ENCODE data around the gene FRMD5. TPM values are rescaled to one million over a fixed set of nuclear protein-coding genes. Genes with fewer than 3 reads are reported as not detected.
A peak's percentile ranks its signal among the peaks of the same experiment; 100 is the strongest.

Gene FRMD5
- polyA plus RNA-seq, 2 of the 4 experiments (the other 2 are of a cell fraction) = 2.5 to 3.6 TPM

- no peak overlapping the region for H3K27ac ChIP-seq
- 85% methylated on average over 5 of the region's 5 CpGs for WGBS (ENCODE audit: missing lambda C conversion rate)
- TF ChIP-seq GATA3 (IDR thresholded peaks at IDR 0.05; ENCODE audit: borderline replicate concordance) (no peak), EP300 (IDR thresholded peaks at IDR 0.05) (no peak)
- H3K4me2 ChIP-seq = no peak overlapping the region
- ATAC-seq (no peak), DNase-seq (ENCODE audit: low read depth in 1 of 2, low spot score in 1 of 2) (no peak), FAIRE-seq (no peak)
- H3K4me3 ChIP-seq = no peak overlapping the region
- no peaks in the 10 kb centered on the region for H3K9me3 ChIP-seq
- ChIA-PET CTCF (interaction anchor here (1.5 to 1.6 kb wide), 3 partner anchors 15 to 16 kb away, joined by 4 to 5 read pairs (median 4); no protein-coding TSS in a partner anchor), POLR2A (no interaction called here)
- no peaks in the 10 kb centered on the region for H3K4me1 ChIP-seq
Measured at GRCh38 chr15:43887901-43888300, 307.2 kb downstream of the FRMD5 start.

DNA sequence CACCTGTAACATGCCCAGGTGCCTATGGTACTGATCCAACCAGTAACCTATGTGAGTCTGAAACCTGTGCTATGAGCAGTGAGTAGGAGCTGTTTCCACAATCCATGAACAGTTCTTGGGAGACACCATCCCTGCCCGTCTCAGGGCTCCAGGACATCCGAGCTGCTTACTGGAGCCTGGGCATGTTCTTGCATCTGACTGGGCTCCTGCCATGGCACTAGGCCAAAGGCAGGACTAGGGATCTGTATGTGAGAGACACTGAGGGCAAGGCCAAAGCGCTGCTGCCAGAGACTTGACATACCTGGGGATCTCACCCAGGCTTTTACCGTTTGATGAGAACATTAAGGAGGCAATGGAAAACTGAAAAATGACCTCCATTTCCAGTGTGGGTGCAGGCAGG, 308.5 kb downstream of the FRMD5 start:
- Histone ChIP-seq H3K27ac (no peak overlapping the region), H3K9me3 (no peaks in the 10 kb centered on the region), H3K4me3 (no peak overlapping the region), H3K4me2 (no peak overlapping the region), H3K4me1 (no peaks in the 10 kb centered on the region)
- WGBS (ENCODE audit: missing lambda C conversion rate) = no CpG with 5 or more reads among the region's 4 CpGs
- FAIRE-seq = no peak
- ChIA-PET POLR2A (no interaction called here), CTCF (interaction anchor here (0.9 to 1.6 kb wide), 3 partner anchors 14 to 615 kb away, joined by 3 to 7 read pairs (median 4); no protein-coding TSS in a partner anchor)
- ATAC-seq = no peak
- TF ChIP-seq BHLHE40 (IDR thresholded peaks at IDR 0.05; ENCODE audit: low read depth, low read length) (no peak), RNF2 (IDR thresholded peaks at IDR 0.05; ENCODE audit: borderline replicate concordance, low read depth) (no peak), KDM1A (IDR thresholded peaks at IDR 0.05; ENCODE audit: low read depth) (no peak), NPAS2 (CRISPR knock-in tag; IDR thresholded peaks at IDR 0.05; ENCODE audit: borderline replicate concordance) (no peak), MAZ (IDR thresholded peaks at IDR 0.05; ENCODE audit: borderline replicate concordance, low read depth, low read length) (no peak), GATA3 (IDR thresholded peaks at IDR 0.05; ENCODE audit: borderline replicate concordance) (no peak), TFCP2L1 (CRISPR knock-in tag; IDR thresholded peaks at IDR 0.05) (no peak), HES2 (IDR thresholded peaks at IDR 0.05) (no peak), ZSCAN20 (CRISPR knock-in tag; IDR thresholded peaks at IDR 0.05) (no peak), POLR2AphosphoS2 (conservative IDR thresholded peaks at IDR 0.05; ENCODE audit: low read length) (no peak), CEBPB (IDR thresholded peaks at IDR 0.05) (no peak)
- no peak for DNase-seq (ENCODE audit: low read depth in 1 of 2, low spot score in 1 of 2)

- DNase-seq (ENCODE audit: low read depth in 1 of 2, low spot score in 1 of 2) (no peak), FAIRE-seq (no peak), ATAC-seq (no peak)
- Histone ChIP-seq H3K27ac (no peak overlapping the region), H3K4me3 (no peak overlapping the region), H3K4me2 (no peak overlapping the region), H3K4me1 (no peaks in the 10 kb centered on the region), H3K9me3 (no peaks in the 10 kb centered on the region)
- ChIA-PET POLR2A (no interaction called here), CTCF (interaction anchor here (1.0 to 2.5 kb wide), 4 partner anchors 10 to 20 kb away, joined by 4 to 6 read pairs (median 5); no protein-coding TSS in a partner anchor)
- 92% methylated on average over 3 of the region's 3 CpGs for WGBS (ENCODE audit: missing lambda C conversion rate)
- TF ChIP-seq CHD2 (IDR thresholded peaks at IDR 0.05; ENCODE audit: low read length, partially characterized antibody) = no peak
- no peak for TF ChIP-seq ZNF302 (CRISPR knock-in tag; IDR thresholded peaks at IDR 0.05)
- no peak for TF ChIP-seq EP300 (IDR thresholded peaks at IDR 0.05)
- TF ChIP-seq ZFP36 (IDR thresholded peaks at IDR 0.05; ENCODE audit: borderline replicate concordance, partially characterized antibody) = no peak
- TF ChIP-seq CBX2 (IDR thresholded peaks at IDR 0.05; ENCODE audit: borderline replicate concordance, low read depth) = no peak
- TF ChIP-seq MAZ (IDR thresholded peaks at IDR 0.05; ENCODE audit: borderline replicate concordance, low read depth, low read length) = no peak
- TF ChIP-seq HOXA7 (CRISPR knock-in tag; IDR thresholded peaks at IDR 0.05) = no peak
- no peak for TF ChIP-seq POLR2AphosphoS2 (conservative IDR thresholded peaks at IDR 0.05; ENCODE audit: low read length)
- TF ChIP-seq SREBF2 (IDR thresholded peaks at IDR 0.05) = no peak
Measured at GRCh38 chr15:43883571-43883970, 311.5 kb downstream of the FRMD5 start.

DNA sequence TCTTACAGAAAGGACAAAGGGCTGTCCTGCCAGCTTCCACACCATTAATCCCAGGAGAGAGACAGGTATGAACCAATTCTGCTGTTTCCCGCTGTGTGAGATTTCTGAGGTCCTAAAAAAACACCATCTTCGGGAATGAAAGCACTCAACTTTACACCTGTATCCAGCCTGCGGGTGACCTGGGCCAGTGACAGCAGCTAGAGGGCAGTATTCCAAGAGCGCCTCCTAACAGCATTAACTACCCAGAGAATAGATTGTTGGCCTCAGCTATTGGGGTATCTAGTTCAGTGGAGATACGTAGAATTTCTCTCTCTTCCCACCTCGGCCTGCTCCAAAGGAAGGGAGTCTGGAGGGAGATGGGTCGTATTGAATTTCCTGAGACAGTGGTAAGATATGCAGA, 313.1 kb downstream of the FRMD5 start:
- ATAC-seq (peak in 1 of 2 experiments; percentile 69; a peak in 3 of 6 replicates), DNase-seq (ENCODE audit: low read depth in 1 of 2, low spot score in 1 of 2) (no peak), FAIRE-seq (no peak)
- H3K9me3 ChIP-seq = no peaks in the 10 kb centered on the region
- WGBS (ENCODE audit: missing lambda C conversion rate) = 85% methylated on average over 7 of the region's 7 CpGs
- POLR2A ChIA-PET = no interaction called here
- H3K27ac ChIP-seq = no peak overlapping the region
- H3K4me3 ChIP-seq = no peak overlapping the region
- no peaks in the 10 kb centered on the region for H3K4me1 ChIP-seq
- TF ChIP-seq CTCF (IDR thresholded peaks at IDR 0.05) (peak; percentile 40; the same call in 2 of the 3 replicates), MAZ (IDR thresholded peaks at IDR 0.05; ENCODE audit: borderline replicate concordance, low read depth, low read length) (no peak), SMC3 (IDR thresholded peaks at IDR 0.05) (0 out of 3 replicates have a peak, but pooled peaks have one; percentile 12), SREBF2 (IDR thresholded peaks at IDR 0.05) (no peak), RAD21 (conservative IDR thresholded peaks at IDR 0.05 in 1 of 2, IDR thresholded peaks at IDR 0.05 in 1 of 2) (0 out of 5 replicates have a peak, but pooled peaks of 1 of the 2 experiments have one; percentile 12), NPAS2 (CRISPR knock-in tag; IDR thresholded peaks at IDR 0.05; ENCODE audit: borderline replicate concordance) (no peak)
- no peak overlapping the region for H3K4me2 ChIP-seq
- CTCF ChIA-PET = interaction anchor here (0.6 to 2.6 kb wide), 17 partner anchors 8 to 349 kb away, joined by 3 to 11 read pairs (median 4); no protein-coding TSS in a partner anchor
